OCI-LY1 (cell line): ENCODE data around the gene CD40.

Source experiments
- H2AFZ ChIP-seq: fragments of 200-600 bp; sonication (generic), shearing (Covaris generic); 2 replicates; pipeline ENCODE4 v1.6.0; 2014; ENCODE audit warnings: antibody characterized with exemption, mild to moderate bottlenecking, low read length
- H3F3A ChIP-seq: fragments of 200-600 bp; sonication (generic), shearing (Covaris generic); 2 replicates; pipeline ENCODE4 v1.6.0; 2014; ENCODE audit warnings: mild to moderate bottlenecking, antibody characterized with exemption, low read length, moderate library complexity; ENCODE audit not compliant: insufficient read depth
- H3K27ac ChIP-seq: fragments of 200-600 bp; sonication (generic); 2 replicates; pipeline ENCODE4 v1.5.1; 2014; ENCODE audit warnings: low read length, mixed run types, mild to moderate bottlenecking, low read depth; ENCODE audit not compliant: poor library complexity, severe bottlenecking
- H3K27me3 ChIP-seq: fragments of 200-600 bp; sonication (generic); 2 replicates; pipeline ENCODE4 v1.6.0; 2014; ENCODE audit warnings: antibody characterized with exemption, mild to moderate bottlenecking, low read length, moderate library complexity; ENCODE audit not compliant: insufficient read depth
- H3K36me3 ChIP-seq: fragments of 200-600 bp; sonication (generic); 2 replicates; pipeline ENCODE4 v1.6.1; 2014; ENCODE audit warnings: mild to moderate bottlenecking, antibody characterized with exemption, low read length, moderate library complexity, mixed read lengths; ENCODE audit not compliant: insufficient read depth
- H3K4me1 ChIP-seq: fragments of 200-600 bp; sonication (generic); 2 replicates; pipeline ENCODE4 v1.5.1; 2014; ENCODE audit warnings: mild to moderate bottlenecking, low read length, moderate library complexity; ENCODE audit not compliant: insufficient read depth, severe bottlenecking
- H3K4me2 ChIP-seq: fragments of 200-600 bp; sonication (generic), shearing (Covaris generic); 2 replicates; pipeline ENCODE4 v1.6.1; 2014; ENCODE audit warnings: low read length
- H3K4me3 ChIP-seq: fragments of 200-600 bp; sonication (generic); 2 replicates; pipeline ENCODE4 v1.5.1; 2014; ENCODE audit warnings: low read length, low read depth, mild to moderate bottlenecking, mixed read lengths; ENCODE audit not compliant: poor library complexity, severe bottlenecking
- H3K79me2 ChIP-seq: fragments of 200-600 bp; shearing (Covaris generic); 2 replicates; pipeline ENCODE4 v1.6.1; 2016; ENCODE audit warnings: mixed run types, low read length, mixed read lengths; ENCODE audit not compliant: insufficient read depth
- H3K9ac ChIP-seq: fragments of 200-600 bp; sonication (generic), shearing (Covaris generic); 2 replicates; pipeline ENCODE4 v1.6.1; 2014; ENCODE audit warnings: mild to moderate bottlenecking, low read length, mixed read lengths
- H3K9me2 ChIP-seq: fragments of 200-600 bp; sonication (generic), shearing (Covaris generic); 2 replicates; pipeline ENCODE4 v1.6.1; 2014; ENCODE audit warnings: low read depth, mild to moderate bottlenecking, low read length, mixed read lengths
- H3K9me3 ChIP-seq: fragments of 200-600 bp; shearing (Covaris generic); 2 replicates; pipeline ENCODE4 v1.6.1; 2014; ENCODE audit warnings: low read length, mixed read lengths
- H4K20me1 ChIP-seq: fragments of 200-600 bp; sonication (generic), shearing (Covaris generic); 2 replicates; pipeline ENCODE4 v1.6.0; 2016; ENCODE audit warnings: mild to moderate bottlenecking, low read length; ENCODE audit not compliant: insufficient read depth
- EZH2 ChIP-seq: fragments of 200-600 bp; sonication (generic), shearing (Covaris generic); IDR thresholded peaks from 2 replicates; pipeline ENCODE4 v1.8.0; 2017; ENCODE audit warnings: borderline replicate concordance, mixed run types, mild to moderate bottlenecking, antibody characterized with exemption, low read length, moderate library complexity, mixed read lengths
- TF ChIP-seq, protein P1 (sequence below): fragments of 200-600 bp; sonication (generic), shearing (Covaris generic); IDR thresholded peaks from 2 replicates; pipeline ENCODE4 v1.5.1; 2017; ENCODE audit warnings: mild to moderate bottlenecking, antibody characterized with exemption, low read length, moderate library complexity, mixed read lengths

CD40 gene

DNA sequence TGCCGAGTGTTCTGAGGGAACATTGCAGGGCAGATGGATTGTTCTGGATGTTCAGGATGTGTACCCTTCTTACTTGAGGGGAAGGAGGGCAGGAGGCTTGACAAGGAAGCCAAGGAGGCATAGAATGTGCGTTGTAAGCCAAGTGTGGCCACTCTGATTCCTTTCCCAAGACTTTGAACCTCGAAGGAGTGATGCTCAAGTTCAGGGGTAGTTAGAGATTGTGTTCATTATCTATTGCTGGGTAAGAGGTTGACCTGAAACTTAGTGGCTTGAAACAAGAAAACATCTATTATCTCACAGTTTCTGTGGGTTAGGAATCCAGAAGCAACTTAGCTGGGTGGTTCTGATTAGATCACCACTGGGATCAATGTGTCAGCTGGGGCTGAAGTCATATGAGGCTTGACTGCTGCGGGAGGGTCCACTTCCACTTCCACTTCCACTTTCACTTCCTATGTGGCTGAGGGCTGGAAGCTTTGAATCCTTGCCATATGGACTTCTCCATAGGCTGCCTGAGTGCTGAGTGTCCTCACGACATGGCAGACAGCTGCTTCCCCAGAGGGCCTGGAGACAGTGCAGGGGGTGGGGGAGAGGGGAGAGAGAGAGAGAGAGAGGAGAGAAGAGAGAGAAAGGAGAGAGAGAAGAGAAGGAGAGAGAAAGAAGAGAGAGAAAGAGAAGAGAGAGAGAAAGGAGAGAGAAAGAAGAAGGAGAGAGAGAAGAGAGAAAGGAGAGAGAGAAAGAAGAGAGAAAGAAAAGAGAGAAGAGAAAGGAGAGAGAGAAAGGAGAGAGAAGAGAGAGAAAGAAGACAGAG, 6.9 kb upstream of the CD40 start:
- Histone ChIP-seq H3K9ac (no peak overlapping the region), H3K36me3 (no peaks in the 10 kb centered on the region), H3K9me3 (no peaks in the 10 kb centered on the region), H3K27ac (no peak overlapping the region), H3K4me1 (no peaks in the 10 kb centered on the region), H3K4me3 (no peak overlapping the region), H3K79me2 (no peaks in the 10 kb centered on the region), H3K4me2 (no peak overlapping the region), H2AFZ (no peak overlapping the region), H3F3A (no peaks in the 10 kb centered on the region), H3K27me3 (peaks cover 4% of the 10 kb centered on the region; the same call in 1 of the 2 replicates), H3K9me2 (no peaks in the 10 kb centered on the region), H4K20me1 (no peaks in the 10 kb centered on the region)
- no peak for TF ChIP-seq EZH2
- TF ChIP-seq, protein P1, sequence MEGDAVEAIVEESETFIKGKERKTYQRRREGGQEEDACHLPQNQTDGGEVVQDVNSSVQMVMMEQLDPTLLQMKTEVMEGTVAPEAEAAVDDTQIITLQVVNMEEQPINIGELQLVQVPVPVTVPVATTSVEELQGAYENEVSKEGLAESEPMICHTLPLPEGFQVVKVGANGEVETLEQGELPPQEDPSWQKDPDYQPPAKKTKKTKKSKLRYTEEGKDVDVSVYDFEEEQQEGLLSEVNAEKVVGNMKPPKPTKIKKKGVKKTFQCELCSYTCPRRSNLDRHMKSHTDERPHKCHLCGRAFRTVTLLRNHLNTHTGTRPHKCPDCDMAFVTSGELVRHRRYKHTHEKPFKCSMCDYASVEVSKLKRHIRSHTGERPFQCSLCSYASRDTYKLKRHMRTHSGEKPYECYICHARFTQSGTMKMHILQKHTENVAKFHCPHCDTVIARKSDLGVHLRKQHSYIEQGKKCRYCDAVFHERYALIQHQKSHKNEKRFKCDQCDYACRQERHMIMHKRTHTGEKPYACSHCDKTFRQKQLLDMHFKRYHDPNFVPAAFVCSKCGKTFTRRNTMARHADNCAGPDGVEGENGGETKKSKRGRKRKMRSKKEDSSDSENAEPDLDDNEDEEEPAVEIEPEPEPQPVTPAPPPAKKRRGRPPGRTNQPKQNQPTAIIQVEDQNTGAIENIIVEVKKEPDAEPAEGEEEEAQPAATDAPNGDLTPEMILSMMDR, result no peak

DNA sequence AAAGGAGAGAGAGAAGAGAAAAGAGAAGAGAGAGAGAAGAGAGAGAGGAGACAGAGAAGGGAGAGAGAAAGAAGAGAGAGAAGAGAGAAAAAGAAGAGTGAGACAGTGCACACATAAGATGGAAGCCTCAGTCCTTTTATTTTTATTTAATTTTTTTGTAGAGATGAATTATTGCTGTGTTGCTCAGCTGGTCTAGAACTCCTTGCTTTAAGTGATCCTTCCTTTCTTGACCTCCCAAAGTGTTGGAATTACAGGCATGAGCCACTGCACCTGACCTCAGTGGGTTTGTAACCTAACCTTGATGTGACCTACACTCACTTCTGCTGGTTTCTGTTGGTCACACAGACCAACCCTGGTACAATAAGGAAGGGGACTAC, 6.3 kb upstream of the CD40 start:
- Histone ChIP-seq H3K27ac (no peak overlapping the region), H3K9me3 (no peaks in the 10 kb centered on the region), H4K20me1 (no peaks in the 10 kb centered on the region), H3K36me3 (no peaks in the 10 kb centered on the region), H3K4me2 (no peak overlapping the region), H3K9me2 (no peaks in the 10 kb centered on the region), H3F3A (no peaks in the 10 kb centered on the region), H3K27me3 (peaks cover 4% of the 10 kb centered on the region; the same call in 1 of the 2 replicates), H3K4me3 (no peak overlapping the region), H3K79me2 (no peaks in the 10 kb centered on the region), H3K9ac (no peak overlapping the region), H3K4me1 (no peaks in the 10 kb centered on the region), H2AFZ (no peak overlapping the region)
- TF ChIP-seq EZH2, result no peak
- TF ChIP-seq, protein P1, result no peak

DNA sequence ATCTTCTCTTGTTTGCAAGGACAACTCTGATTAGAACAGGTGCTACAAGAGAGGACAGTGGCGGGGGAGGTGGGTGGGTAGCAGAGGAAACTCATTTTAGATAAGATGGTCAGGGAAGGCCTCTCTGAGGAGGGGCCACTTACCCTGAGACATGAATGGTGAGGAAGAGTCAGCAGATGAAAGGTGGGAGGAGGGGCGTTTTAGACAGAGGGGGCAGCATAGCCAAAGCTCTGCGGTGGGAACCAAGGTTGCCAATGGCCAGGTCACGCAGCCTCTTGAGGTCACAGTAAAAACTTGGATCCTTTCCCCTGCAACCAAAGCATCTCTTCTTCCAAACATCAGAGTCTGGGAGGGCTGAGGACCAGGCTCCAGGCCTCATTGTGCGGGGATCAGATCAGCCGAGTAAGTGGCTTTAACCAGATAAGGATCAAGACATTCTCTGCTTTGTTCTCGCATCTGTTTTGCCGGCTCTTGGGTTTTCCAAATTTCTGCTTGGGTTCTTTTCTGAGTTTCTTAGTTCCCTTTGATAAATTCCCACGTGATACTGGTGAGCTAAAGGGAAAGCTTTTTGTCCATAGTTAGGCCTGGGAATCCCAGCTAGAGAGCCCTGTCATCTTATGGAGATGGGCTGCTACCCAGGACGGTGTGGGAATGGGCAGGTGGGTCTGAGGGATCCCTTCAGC, 5.5 kb upstream of the CD40 start:
- Histone ChIP-seq H3K4me3 (no peak overlapping the region), H3K27me3 (peaks cover 4% of the 10 kb centered on the region; the same call in 1 of the 2 replicates), H3K79me2 (no peaks in the 10 kb centered on the region), H3K4me1 (peaks cover 2% of the 10 kb centered on the region), H3K9me2 (no peaks in the 10 kb centered on the region), H3K4me2 (no peak overlapping the region), H3K9me3 (no peaks in the 10 kb centered on the region), H2AFZ (no peak overlapping the region), H4K20me1 (no peaks in the 10 kb centered on the region), H3F3A (no peaks in the 10 kb centered on the region), H3K27ac (no peak overlapping the region), H3K36me3 (no peaks in the 10 kb centered on the region), H3K9ac (no peak overlapping the region)
- no peak for TF ChIP-seq EZH2
- TF ChIP-seq, protein P1, result no peak
